ENCODE results near the gene ZDHHC11B.

The ZDHHC11B gene

DNA sequence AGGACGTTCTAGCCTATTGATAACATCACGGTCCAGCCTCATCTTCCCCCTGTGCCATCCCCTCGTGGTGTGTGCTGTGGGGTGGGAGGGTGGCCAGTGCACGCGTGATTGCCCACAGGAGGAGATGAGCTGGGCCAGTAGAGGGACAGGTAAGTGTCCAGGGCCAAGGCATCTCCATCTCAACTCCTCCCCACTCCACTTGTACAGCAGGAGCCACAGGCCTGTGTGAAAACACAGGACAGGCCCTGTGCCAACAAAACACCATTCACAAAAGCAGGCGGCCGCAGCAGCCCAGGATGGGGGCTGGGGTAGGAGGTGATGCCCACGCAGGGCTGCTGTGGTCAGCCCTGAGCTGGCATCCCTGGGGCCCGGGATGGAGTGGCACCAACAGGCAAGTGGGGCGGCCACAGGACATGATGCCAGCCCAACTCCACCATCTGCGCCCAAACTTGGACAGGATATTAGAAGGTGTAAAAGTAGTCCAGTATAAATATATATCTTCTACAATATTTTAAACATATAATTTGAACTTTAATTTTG lies 124.0 kb downstream of the ZDHHC11B start:
- TF ChIP-seq, protein P1, sequence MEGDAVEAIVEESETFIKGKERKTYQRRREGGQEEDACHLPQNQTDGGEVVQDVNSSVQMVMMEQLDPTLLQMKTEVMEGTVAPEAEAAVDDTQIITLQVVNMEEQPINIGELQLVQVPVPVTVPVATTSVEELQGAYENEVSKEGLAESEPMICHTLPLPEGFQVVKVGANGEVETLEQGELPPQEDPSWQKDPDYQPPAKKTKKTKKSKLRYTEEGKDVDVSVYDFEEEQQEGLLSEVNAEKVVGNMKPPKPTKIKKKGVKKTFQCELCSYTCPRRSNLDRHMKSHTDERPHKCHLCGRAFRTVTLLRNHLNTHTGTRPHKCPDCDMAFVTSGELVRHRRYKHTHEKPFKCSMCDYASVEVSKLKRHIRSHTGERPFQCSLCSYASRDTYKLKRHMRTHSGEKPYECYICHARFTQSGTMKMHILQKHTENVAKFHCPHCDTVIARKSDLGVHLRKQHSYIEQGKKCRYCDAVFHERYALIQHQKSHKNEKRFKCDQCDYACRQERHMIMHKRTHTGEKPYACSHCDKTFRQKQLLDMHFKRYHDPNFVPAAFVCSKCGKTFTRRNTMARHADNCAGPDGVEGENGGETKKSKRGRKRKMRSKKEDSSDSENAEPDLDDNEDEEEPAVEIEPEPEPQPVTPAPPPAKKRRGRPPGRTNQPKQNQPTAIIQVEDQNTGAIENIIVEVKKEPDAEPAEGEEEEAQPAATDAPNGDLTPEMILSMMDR (IDR thresholded peaks at IDR 0.05; ENCODE audit: insufficient read depth, low read length, missing control alignments) = no peak
- CTCF ChIA-PET = interaction anchor here (5.5 kb wide), 1 partner anchor 10 kb away, joined by 58 read pairs; no protein-coding TSS in a partner anchor
- H3K4me3 ChIP-seq (ENCODE audit: low read depth, low read length) = no peak overlapping the region
- POLR2A ChIA-PET = no interaction called here
- no peak for DNase-seq (ENCODE audit: low read depth, low spot score)

Data from AG04449 (cell line).